HCT116 (cell line): Measurements from ENCODE around the gene LRRIQ3. TPM values are rescaled to one million over a fixed set of nuclear protein-coding genes. Genes with fewer than 3 reads are reported as not detected.

Source experiments
- ATAC-seq: fragments of 200-7000 bp; cut with Tn5 transposase; 2 replicates; pipeline ENCODE4 v1.9.1; 2020; ENCODE audit warnings: mild to moderate bottlenecking, moderate library complexity
- BruUV-seq: library from RNA; stranded (reverse); fragments of 400-500 nt; replicated peaks from 2 replicates; lab custom pipeline; 2021; lab: Mats Ljungman, UMichigan
- CTCF ChIA-PET: fragments of 300-600 bp; sonication (Branson Sonifier 250); formaldehyde crosslinking; loops from one replicate; lab custom pipeline; 2021; ENCODE audit warnings: antibody characterized with exemption; lab: Charles Lee
- POLR2A ChIA-PET: fragments of 300-600, 350-600 bp; sonication (Branson Sonifier 250); formaldehyde crosslinking; loops from one replicate; lab custom pipeline; 2021; ENCODE audit warnings: antibody characterized with exemption; lab: Charles Lee
- RAD21 ChIA-PET, 2 experiments: fragments of 300-600 bp; sonication (Branson Sonifier 250); formaldehyde crosslinking; loops; one replicate each; lab custom pipeline; 2023; ENCODE audit warnings: low total read pairs in 2 of 2; ENCODE audit not compliant: uncharacterized antibody in 2 of 2, unreplicated experiment in 2 of 2, low non-redundant PET in 1 of 2; lab: Charles Lee
- DNase-seq: peaks from one replicate; pipeline ENCODE4 v3.0.0-alpha.2; 2010; ENCODE audit warnings: low read depth, low spot score
- H2AFZ ChIP-seq: fragments of 200-600 bp; shearing (Covaris generic), sonication (generic); 2 replicates; pipeline ENCODE4 v1.6.1; 2017; ENCODE audit warnings: low read depth, mixed run types, mixed read lengths, antibody characterized with exemption, low read length; ENCODE audit not compliant: poor library complexity, severe bottlenecking
- H3K27ac ChIP-seq: 2 replicates; pipeline ENCODE4 v1.5.1; 2012; ENCODE audit warnings: low read depth, low read length
- H3K27me3 ChIP-seq: fragments of 200-600 bp; sonication (generic); 2 replicates; pipeline ENCODE4 v1.6.1; 2016; ENCODE audit warnings: mixed run types, low read length, mixed read lengths; ENCODE audit not compliant: insufficient read depth
- H3K36me3 ChIP-seq, 2 experiments: fragments of 200-500 bp in 1 of 2; fragments of 200-600 bp in 1 of 2; sonication (Bioruptor generic) in 1 of 2; sonication (generic) in 1 of 2; 2 replicates each; pipeline versions ENCODE4 v1.5.1 to v1.6.1; 2014 to 2016; ENCODE audit warnings: low read length in 2 of 2, inconsistent platforms in 1 of 2, mixed read lengths in 1 of 2, mixed run types in 1 of 2; ENCODE audit not compliant: insufficient read depth in 2 of 2, control insufficient read depth in 1 of 2
- H3K4me1 ChIP-seq, 2 experiments: fragments of 200-600 bp in 1 of 2; sonication (generic) in 1 of 2; 2 replicates each; pipeline versions ENCODE4 v1.5.1 to v1.6.1; 2012 to 2017; ENCODE audit warnings: low read length in 2 of 2, inconsistent platforms in 1 of 2, mild to moderate bottlenecking in 1 of 2, mixed read lengths in 1 of 2, mixed run types in 1 of 2, moderate library complexity in 1 of 2; ENCODE audit not compliant: insufficient read depth in 2 of 2, control insufficient read depth in 1 of 2
- H3K4me2 ChIP-seq: fragments of 200-600 bp; sonication (generic); 2 replicates; pipeline ENCODE4 v1.6.1; 2017; ENCODE audit warnings: mixed run types, low read length, mixed read lengths
- H3K4me3 ChIP-seq, 2 experiments: fragments of 200-600 bp in 1 of 2; sonication (generic) in 1 of 2; replicated peaks in 1 of 2; 2 replicates each; pipeline ENCODE4 v1.5.1; 2011 to 2016; ENCODE audit warnings: low read length in 2 of 2, control low read depth in 1 of 2, low read depth in 1 of 2, mild to moderate bottlenecking in 1 of 2, mixed read lengths in 1 of 2, mixed run types in 1 of 2
- H3K79me2 ChIP-seq: fragments of 200-600 bp; sonication (generic); 2 replicates; pipeline ENCODE4 v1.6.1; 2017; ENCODE audit warnings: mild to moderate bottlenecking, mixed run types, low read length, moderate library complexity, mixed read lengths; ENCODE audit not compliant: insufficient read depth
- H3K9ac ChIP-seq: fragments of 200-600 bp; sonication (generic); 2 replicates; pipeline ENCODE4 v1.6.1; 2016; ENCODE audit warnings: low read length, mixed read lengths
- H3K9me2 ChIP-seq: fragments of 200-600 bp; sonication (generic), shearing (Covaris generic); 2 replicates; pipeline ENCODE4 v1.6.1; 2017; ENCODE audit warnings: mixed run types, mild to moderate bottlenecking, moderate library complexity; ENCODE audit not compliant: insufficient read depth
- H3K9me3 ChIP-seq, 2 experiments: fragments of 200-500 bp in 1 of 2; fragments of 200-600 bp in 1 of 2; sonication (Bioruptor generic) in 1 of 2; sonication (generic) in 1 of 2; 2 replicates each; pipeline ENCODE4 v1.6.1; 2014 to 2017; ENCODE audit warnings: low read length in 2 of 2, mixed read lengths in 2 of 2, inconsistent platforms in 1 of 2, low read depth in 1 of 2, mild to moderate bottlenecking in 1 of 2, mixed run types in 1 of 2, moderate library complexity in 1 of 2; ENCODE audit not compliant: control insufficient read depth in 1 of 2, insufficient read depth in 1 of 2
- H4K20me1 ChIP-seq: fragments of 200-600 bp; sonication (generic), shearing (Covaris generic); 2 replicates; pipeline ENCODE4 v1.6.1; 2017; ENCODE audit warnings: mixed run types, mild to moderate bottlenecking, moderate library complexity; ENCODE audit not compliant: insufficient read depth
- CTCF ChIP-seq, 3 experiments: fragments of 200-600 bp in 1 of 3; sonication (generic) in 1 of 3; IDR thresholded peaks in 2 of 3; conservative IDR thresholded peaks in 1 of 3; 2 replicates each; pipeline ENCODE4 v1.5.1; 2012 to 2017; ENCODE audit warnings: low read depth in 2 of 3, low read length in 2 of 3, antibody characterized with exemption in 1 of 3, borderline replicate concordance in 1 of 3, control low read depth in 1 of 3, mild to moderate bottlenecking in 1 of 3, mixed read lengths in 1 of 3, mixed run types in 1 of 3, moderate library complexity in 1 of 3; ENCODE audit not compliant: insufficient read depth in 1 of 3
- EGR1 ChIP-seq: IDR thresholded peaks from 2 replicates; pipeline ENCODE4 v1.6.1; 2012; ENCODE audit warnings: low read depth
- FOSL1 ChIP-seq: IDR thresholded peaks from 2 replicates; pipeline ENCODE4 v1.6.1; 2012; ENCODE audit warnings: low read depth
- JUND ChIP-seq: IDR thresholded peaks from 2 replicates; pipeline ENCODE4 v1.6.1; 2012
- MAX ChIP-seq: IDR thresholded peaks from 2 replicates; pipeline ENCODE4 v1.6.1; 2012
- POLR2AphosphoS5 ChIP-seq: IDR thresholded peaks from 2 replicates; pipeline ENCODE4 v1.6.1; 2011; ENCODE audit warnings: mild to moderate bottlenecking, low read depth, low read length, moderate library complexity
- SIN3A ChIP-seq: IDR thresholded peaks from 2 replicates; pipeline ENCODE4 v1.6.1; 2012; ENCODE audit warnings: low read depth
- TCF7L2 ChIP-seq: IDR thresholded peaks from 2 replicates; pipeline ENCODE4 v1.7.0; 2011; ENCODE audit warnings: borderline replicate concordance, inconsistent platforms; ENCODE audit not compliant: insufficient read depth, insufficient read length; ENCODE audit errors: extremely low read depth
- ZFX ChIP-seq: fragments of 450-650 bp; IDR thresholded peaks from 2 replicates; pipeline ENCODE4 v1.6.1; 2017
- intact Hi-C: fragments of 100-400 bp; cut with micrococcal nuclease; formaldehyde crosslinking; loops from 2 replicates; pipeline ENCODE4 v1.10.0; 2022
- total RNA-seq: library from RNA; stranded (reverse); gene quantifications from one replicate; pipeline ENCODE4 v1.2.1, GENCODE V29; 2021; ENCODE audit not compliant: unreplicated experiment

LRRIQ3 gene
- total RNA-seq, 1 experiment from 2014 or later: 1.1 TPM

- Histone ChIP-seq H3K27me3 (no peaks in the 10 kb centered on the region), H2AFZ (no peak overlapping the region), H3K9me2 (no peaks in the 10 kb centered on the region), H4K20me1 (no peaks in the 10 kb centered on the region), H3K9ac (no peak overlapping the region), H3K79me2 (no peaks in the 10 kb centered on the region), H3K4me3 (no peak overlapping the region), H3K27ac (no peak overlapping the region), H3K9me3 (no peaks in the 10 kb centered on the region), H3K4me2 (no peak overlapping the region), H3K4me1 (no peaks in the 10 kb centered on the region), H3K36me3 (no peaks in the 10 kb centered on the region)
- BruUV-seq: no TSS peak
- no peak for TF ChIP-seq FOSL1
- intact Hi-C loops: no loop called here
- DNase-seq (no peak), ATAC-seq (no peak)
- POLR2A ChIA-PET: no interaction called here
- CTCF ChIA-PET: no interaction called here
- RAD21 ChIA-PET: no interaction called here
Observed at GRCh38 chr1:74205266-74205665, 7.3 kb upstream of the LRRIQ3 start.

- H3K9me2 ChIP-seq: no peaks in the 10 kb centered on the region
- H2AFZ ChIP-seq: no peak overlapping the region
- TF ChIP-seq MAX: no peak
- TF ChIP-seq CTCF (IDR thresholded peaks at IDR 0.05 in 2 of 3, conservative IDR thresholded peaks at IDR 0.05 in 1 of 3; ENCODE audit: borderline replicate concordance in 1 of 3, insufficient read depth in 1 of 3, low read depth in 2 of 3, low read length in 2 of 3): no peak
- TF ChIP-seq TCF7L2: no peak
- no peak for TF ChIP-seq JUND
- no peak for TF ChIP-seq POLR2AphosphoS5
- no peak for TF ChIP-seq SIN3A
- TF ChIP-seq EGR1: no peak
- TF ChIP-seq ZFX: no peak
- TF ChIP-seq, all 23 proteins: peak for 0
- CTCF ChIA-PET: no interaction called here
- no peaks in the 10 kb centered on the region for H3K27me3 ChIP-seq
- H3K36me3 ChIP-seq: no peaks in the 10 kb centered on the region
- peaks cover 3 to 14% of the 10 kb centered on the region in 2 experiments; a peak in 3 of 4 replicates for H3K4me1 ChIP-seq
- no peak overlapping the region for H3K4me3 ChIP-seq
- H3K79me2 ChIP-seq: no peaks in the 10 kb centered on the region
- no peaks in the 10 kb centered on the region for H4K20me1 ChIP-seq
- no TSS peak for BruUV-seq
- H3K27ac ChIP-seq: no peak overlapping the region
- no peak overlapping the region for H3K4me2 ChIP-seq
- no peak overlapping the region for H3K9ac ChIP-seq
- H3K9me3 ChIP-seq: no peaks in the 10 kb centered on the region
- ATAC-seq: no peak
- RAD21 ChIA-PET: no interaction called here
- POLR2A ChIA-PET: no interaction called here
- no peak for DNase-seq
- intact Hi-C loops: no loop called here
Observed at GRCh38 chr1:74199504-74199903, 1.5 kb upstream of the LRRIQ3 start.
